GM10266 (cell line): ENCODE results near the gene CTSZ.

Experiments used
- DNase-seq: peaks from one replicate; pipeline ENCODE4 v3.0.0; 2012; ENCODE audit errors: extremely low spot score
- TF ChIP-seq, protein P1 (sequence below): IDR thresholded peaks from 2 replicates; pipeline ENCODE4 v1.5.1; 2012; ENCODE audit warnings: mild to moderate bottlenecking, low read depth; ENCODE audit not compliant: control insufficient read depth, insufficient read depth; ENCODE audit errors: missing control alignments

Gene CTSZ

DNA sequence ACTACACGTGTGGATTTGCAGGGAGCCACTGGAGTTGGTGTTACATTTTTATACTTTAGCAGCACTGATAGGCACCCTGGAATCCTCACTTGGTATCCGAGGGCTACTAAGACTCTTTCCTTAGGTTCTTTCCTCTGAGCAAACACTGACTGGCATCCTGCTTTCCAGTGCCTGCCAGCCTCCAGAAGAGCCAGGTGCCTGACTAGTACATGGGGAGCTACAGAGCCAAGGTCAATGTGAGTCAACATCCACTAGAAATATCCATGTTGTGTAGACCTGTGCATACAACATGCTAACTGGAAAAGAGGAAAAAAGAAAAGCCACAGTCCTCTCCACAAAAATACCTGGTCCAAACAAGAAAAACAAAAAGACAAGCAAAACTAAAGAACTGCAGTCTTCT is 18.0 kb upstream of the CTSZ start:
- no peak for DNase-seq
- TF ChIP-seq, protein P1, sequence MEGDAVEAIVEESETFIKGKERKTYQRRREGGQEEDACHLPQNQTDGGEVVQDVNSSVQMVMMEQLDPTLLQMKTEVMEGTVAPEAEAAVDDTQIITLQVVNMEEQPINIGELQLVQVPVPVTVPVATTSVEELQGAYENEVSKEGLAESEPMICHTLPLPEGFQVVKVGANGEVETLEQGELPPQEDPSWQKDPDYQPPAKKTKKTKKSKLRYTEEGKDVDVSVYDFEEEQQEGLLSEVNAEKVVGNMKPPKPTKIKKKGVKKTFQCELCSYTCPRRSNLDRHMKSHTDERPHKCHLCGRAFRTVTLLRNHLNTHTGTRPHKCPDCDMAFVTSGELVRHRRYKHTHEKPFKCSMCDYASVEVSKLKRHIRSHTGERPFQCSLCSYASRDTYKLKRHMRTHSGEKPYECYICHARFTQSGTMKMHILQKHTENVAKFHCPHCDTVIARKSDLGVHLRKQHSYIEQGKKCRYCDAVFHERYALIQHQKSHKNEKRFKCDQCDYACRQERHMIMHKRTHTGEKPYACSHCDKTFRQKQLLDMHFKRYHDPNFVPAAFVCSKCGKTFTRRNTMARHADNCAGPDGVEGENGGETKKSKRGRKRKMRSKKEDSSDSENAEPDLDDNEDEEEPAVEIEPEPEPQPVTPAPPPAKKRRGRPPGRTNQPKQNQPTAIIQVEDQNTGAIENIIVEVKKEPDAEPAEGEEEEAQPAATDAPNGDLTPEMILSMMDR = no peak

DNA sequence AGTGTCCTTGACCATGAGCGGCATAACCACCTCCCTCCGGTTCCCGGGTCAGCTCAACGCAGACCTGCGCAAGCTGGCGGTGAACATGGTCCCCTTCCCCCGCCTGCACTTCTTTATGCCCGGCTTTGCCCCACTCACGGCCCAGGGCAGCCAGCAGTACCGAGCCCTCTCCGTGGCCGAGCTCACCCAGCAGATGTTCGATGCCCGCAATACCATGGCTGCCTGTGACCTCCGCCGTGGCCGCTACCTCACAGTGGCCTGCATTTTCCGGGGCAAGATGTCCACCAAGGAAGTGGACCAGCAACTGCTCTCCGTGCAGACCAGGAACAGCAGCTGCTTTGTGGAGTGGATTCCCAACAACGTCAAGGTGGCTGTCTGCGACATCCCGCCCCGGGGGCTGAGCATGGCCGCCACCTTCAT is 17.1 kb upstream of the CTSZ start:
- no peak for DNase-seq
- TF ChIP-seq, protein P1 = no peak

DNA sequence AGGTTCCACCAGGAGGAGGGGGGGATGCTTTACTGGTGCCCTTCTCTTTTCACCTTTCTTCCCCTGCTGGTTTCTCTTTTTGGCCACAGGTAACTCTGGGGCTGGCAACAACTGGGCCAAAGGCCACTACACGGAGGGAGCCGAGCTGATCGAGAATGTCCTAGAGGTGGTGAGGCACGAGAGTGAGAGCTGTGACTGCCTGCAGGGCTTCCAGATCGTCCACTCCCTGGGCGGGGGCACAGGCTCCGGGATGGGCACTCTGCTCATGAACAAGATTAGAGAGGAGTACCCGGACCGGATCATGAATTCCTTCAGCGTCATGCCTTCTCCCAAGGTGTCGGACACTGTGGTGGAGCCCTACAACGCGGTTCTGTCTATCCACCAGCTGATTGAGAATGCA is 16.6 kb upstream of the CTSZ start:
- TF ChIP-seq, protein P1 = no peak
- DNase-seq = no peak

DNA sequence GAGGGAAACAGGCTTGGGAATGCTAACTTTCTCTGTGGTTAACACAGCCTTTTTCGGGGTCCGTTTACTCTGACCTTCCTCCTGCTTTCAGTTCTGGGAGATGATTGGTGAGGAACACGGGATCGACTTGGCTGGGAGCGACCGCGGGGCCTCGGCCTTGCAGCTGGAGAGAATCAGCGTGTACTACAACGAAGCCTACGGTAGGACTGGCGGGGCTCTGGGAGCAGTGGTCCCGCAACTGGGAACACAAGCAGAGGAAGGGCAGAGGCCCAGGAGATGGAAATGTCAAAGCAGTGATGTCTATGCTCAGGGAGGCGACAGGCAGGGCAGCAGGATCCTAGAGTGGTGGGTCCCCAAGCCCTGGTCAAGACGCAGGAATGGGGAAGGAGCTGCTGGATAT is 15.7 kb upstream of the CTSZ start:
- TF ChIP-seq, protein P1 = no peak

DNA sequence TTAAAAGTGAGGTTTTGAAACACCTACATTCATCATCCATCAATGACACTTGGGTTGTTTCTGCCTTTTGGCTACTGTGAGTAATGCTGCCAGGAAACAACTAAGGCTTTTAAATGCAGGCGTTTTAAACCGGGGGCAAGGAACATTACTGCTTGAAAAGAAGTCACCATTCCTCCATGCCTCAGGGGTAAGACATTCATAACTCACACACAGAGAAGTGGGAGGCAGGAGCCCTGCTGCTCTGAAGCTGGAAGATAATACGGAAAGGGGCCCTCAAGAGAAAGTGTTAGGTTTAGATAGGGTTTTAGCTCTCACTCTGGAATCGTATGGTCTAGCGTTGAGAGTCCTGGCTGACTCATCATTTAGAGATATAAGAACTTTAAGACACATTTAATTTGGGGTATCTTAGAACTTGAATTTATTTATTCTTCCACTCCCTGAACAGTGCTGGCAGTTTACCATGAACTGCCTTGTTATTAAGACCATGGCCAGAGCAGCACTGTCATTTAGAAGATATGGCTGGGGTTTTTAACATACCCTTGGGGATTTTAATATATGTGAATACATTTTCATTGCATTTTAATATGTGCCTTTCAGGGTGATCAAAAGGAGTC is 14.0 kb upstream of the CTSZ start:
- DNase-seq = no peak
- TF ChIP-seq, protein P1 = no peak

More for the DNA sequence above, 15.7 kb upstream of the CTSZ start:
- no peak for DNase-seq

DNA sequence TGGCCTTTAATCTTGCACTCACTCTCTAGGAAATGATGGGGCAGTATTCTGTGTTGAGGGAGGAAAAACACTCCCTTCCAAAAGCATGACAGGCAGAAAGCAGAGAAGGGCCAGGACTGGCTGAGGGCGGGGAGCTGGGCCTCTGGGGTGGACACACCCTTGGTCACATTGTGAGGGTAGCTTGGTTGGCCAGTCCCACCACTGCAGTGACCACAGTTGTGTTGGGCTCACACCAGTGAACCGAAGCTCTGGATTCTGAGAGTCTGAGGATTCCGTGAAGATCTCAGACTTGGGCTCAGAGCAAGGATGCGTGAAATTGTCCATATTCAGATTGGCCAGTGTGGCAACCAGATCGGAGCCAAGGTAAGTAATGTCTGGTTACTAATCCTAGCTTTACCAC is 12.2 kb upstream of the CTSZ start, which contains the start of gene TUBB1:
Gene TUBB1, plus strand, starts transcription at position 213 of the 400 bp plus-strand sequence. Its CDS starts 94 bp downstream, at position 307.
- TF ChIP-seq, protein P1 = no peak
- no peak for DNase-seq

DNA sequence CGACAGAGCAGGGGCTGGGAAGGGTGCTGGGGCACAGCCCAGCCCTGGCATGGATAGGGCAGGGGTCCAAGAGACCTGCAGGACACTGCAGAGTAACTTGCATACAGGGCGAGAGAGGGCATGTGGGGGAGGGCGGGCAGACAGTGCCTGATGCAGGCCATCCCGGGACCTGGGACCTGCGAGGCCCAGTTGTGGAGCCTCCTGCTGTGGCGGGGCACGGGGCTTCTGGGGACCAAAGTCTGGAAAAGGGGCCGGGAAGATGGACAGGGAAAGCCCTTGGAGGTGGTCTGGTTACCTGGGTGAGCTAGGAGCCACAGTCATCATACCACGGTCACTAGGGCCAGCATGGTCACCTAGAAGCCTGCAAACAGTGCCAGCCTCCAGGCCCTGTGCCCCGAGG is 11.8 kb upstream of the CTSZ start:
- TF ChIP-seq, protein P1 = no peak
- no peak for DNase-seq
